HL-60 (cell line): ENCODE data around the gene ANKRD30B.
A peak's percentile ranks its signal among the peaks of the same experiment; 100 is the strongest.
"Not testable (repeated sequence)": the region's sequence is repeated elsewhere in the genome, so short reads cannot be mapped to it uniquely, and the experiment has no call there.

ENCODE experiments used
- DNase-seq, 2 experiments: peaks; one replicate each; pipeline ENCODE4 v3.0.0-alpha.2; 2010 to 2020; ENCODE audit warnings: low read depth in 1 of 2, low spot score in 1 of 2
- H3K27ac ChIP-seq: fragments of 250-450 bp; sonication (Bioruptor Pico); replicated peaks from 2 replicates; pipeline ENCODE4 v1.5.1; 2020; ENCODE audit warnings: mild to moderate bottlenecking, moderate library complexity
- H3K27me3 ChIP-seq: fragments of 250-450 bp; sonication (Bioruptor Pico); 2 replicates; pipeline ENCODE4 v1.5.1; 2021; ENCODE audit warnings: mild to moderate bottlenecking, moderate library complexity; ENCODE audit not compliant: insufficient read depth, poor library complexity, severe bottlenecking
- H3K4me3 ChIP-seq: replicated peaks from 2 replicates; pipeline ENCODE4 v1.5.1; 2011; ENCODE audit warnings: mild to moderate bottlenecking, control low read depth, low read length; ENCODE audit not compliant: insufficient read depth
- GABPA ChIP-seq: IDR thresholded peaks from 2 replicates; pipeline ENCODE4 v1.6.1; 2012; ENCODE audit warnings: low read depth
- POLR2AphosphoS5 ChIP-seq: IDR thresholded peaks from 2 replicates; pipeline ENCODE4 v1.6.1; 2012; ENCODE audit warnings: low read depth
- REST ChIP-seq: IDR thresholded peaks from 2 replicates; pipeline ENCODE4 v1.6.1; 2012; ENCODE audit warnings: low read depth; ENCODE audit not compliant: insufficient replicate concordance
- SPI1 ChIP-seq: IDR thresholded peaks from 2 replicates; pipeline ENCODE4 v1.6.1; 2012; ENCODE audit warnings: low read depth, mild to moderate bottlenecking, borderline replicate concordance
- long read RNA-seq: library from polyadenylated mRNA; unstranded; transcript quantifications from one replicate; pipeline ENCODE4 v2.0.0, GENCODE V29; 2020
- TF ChIP-seq, protein P1 (sequence below): IDR thresholded peaks from one replicate; pipeline ENCODE4 v1.5.1; 2011; ENCODE audit warnings: low read length, control low read depth, inconsistent platforms; ENCODE audit not compliant: insufficient read depth

Gene ANKRD30B
- long read RNA-seq, result 0 reads

DNA sequence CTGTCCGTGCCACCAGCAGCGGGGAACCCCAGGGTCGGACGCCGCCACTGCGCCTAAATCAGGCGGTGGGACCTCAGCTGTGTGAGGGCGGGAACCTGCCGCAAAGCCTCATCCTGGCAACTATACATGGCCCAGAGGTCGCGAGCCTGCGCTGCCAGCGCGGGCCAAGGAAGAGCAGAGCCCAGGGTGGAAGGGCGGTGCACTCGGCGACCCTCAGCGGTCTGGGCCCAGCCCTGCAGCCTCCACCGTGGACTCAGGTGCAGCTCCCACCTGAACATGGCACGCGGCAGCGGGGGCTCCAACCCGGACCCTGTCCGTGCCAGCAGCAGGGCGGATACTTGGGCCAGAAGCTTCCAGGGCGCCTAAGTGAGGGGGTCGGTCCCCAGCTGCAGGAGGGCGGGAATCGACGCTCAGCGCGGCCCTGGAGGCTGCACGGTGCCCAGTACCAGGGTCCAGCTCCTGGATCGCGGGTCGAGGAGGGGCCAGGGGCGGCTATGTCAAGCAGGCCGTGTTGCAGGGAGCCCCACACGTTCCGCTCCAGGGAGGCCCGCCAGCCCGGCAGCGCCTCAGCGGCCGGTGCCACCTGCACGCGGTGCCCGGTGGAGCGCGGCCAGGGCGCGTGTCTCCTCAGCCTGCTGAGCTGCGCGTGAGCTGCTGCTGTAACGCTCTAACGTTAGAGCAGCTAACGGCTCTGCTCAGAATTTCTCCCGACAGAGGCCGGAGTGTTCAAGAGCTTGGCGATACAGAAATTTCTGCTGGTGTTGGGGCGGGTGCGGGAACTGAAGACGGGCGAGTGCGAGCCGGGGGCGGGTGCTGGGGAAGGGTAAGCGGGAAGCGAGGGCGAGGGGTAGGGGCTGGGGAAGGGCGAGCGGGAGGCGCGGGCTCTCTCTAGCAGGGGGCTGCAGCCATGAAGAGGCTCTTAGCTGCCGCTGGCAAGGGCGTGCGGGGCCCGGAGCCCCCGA, at the start of gene ANKRD30B:
Gene ANKRD30B (plus strand): TSS at position 660 of the 962 bp plus-strand sequence. CDS start 248 bp downstream, at position 908.
- TF ChIP-seq POLR2AphosphoS5, result no peak
- no peak for TF ChIP-seq SPI1
- TF ChIP-seq GABPA, result no peak
- no peak for DNase-seq
- Histone ChIP-seq H3K27ac (no peak within 1 kb of the TSS), H3K4me3 (no peak within 1 kb of the TSS), H3K27me3 (no peaks in the 10 kb centered on the region)

GRCh38 chr18:14701286-14702040, 46.5 kb upstream of the ANKRD30B start:
- not testable (repeated sequence) for H3K27ac ChIP-seq, H3K27me3 ChIP-seq, DNase-seq, H3K4me3 ChIP-seq

DNA sequence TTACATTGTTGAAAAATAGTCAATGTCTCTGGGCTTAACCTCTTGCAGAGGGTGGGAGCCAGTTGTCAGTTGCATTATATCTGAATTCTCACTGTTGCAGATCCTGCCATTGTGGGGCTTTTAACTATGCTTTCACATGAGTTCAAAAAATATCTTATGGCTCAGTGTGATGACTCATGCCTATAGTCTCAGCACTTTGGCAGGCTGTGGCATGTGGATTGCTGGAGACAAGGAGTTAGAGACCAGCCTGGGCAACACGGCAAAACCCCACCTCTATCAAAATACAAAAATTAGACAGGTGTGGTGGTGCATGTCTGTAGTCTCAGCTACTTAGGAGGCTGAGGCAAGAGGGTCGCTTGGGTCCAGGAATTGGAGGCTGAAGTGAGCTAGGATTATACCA, 38.2 kb upstream of the ANKRD30B start:
- H3K4me3 ChIP-seq, H3K27me3 ChIP-seq, H3K27ac ChIP-seq, DNase-seq: not testable (repeated sequence)

DNA sequence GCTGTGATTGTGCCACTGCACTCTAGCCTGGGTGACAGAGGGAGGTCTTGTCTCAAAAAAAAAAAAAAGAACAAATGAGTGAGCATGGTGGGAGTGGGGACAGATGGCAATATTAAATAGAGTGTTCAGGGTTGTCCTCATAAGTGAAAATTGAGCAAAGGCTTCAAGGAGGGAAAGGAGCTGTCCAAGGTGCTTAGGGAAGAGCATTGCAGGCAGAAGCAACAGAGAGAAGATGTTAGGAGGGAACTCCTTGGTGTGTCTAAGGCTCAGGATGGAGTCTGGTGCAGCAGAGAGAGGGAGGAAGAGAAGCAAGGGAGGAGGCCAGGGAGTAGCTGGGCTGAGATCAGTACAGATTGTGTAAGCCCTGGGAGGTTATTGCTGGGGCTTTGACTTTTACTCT, 26.4 kb upstream of the ANKRD30B start:
- peak; percentile 59 for TF ChIP-seq REST
- H3K4me3 ChIP-seq, H3K27me3 ChIP-seq, H3K27ac ChIP-seq, DNase-seq: not testable (repeated sequence)

GRCh38 chr18:14739056-14739455, 8.9 kb upstream of the ANKRD30B start:
- not testable (repeated sequence) for H3K27me3 ChIP-seq, DNase-seq, H3K4me3 ChIP-seq, H3K27ac ChIP-seq

DNA sequence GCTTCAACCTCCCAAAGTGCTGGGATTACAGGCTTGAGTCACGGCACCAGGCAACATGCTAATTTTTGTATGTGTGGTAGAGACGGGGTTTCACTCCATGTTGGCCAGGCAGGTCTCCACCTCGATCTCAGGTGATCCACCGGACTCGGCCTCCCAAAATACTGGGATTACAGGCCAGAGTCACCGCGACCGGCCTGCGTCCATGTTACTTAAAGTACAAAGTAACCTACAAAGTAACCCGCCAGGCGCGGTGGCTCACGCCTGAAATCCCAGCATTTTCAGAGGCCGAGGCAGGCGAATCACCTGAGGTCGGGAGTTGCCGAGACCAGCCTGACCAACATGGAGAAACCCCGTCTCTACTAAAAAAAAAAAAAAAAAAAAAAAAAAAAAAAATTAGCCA, 1.1 kb upstream of the ANKRD30B start:
- H3K27ac ChIP-seq, result no peak overlapping the region
- H3K4me3 ChIP-seq, result no peak overlapping the region
- TF ChIP-seq POLR2AphosphoS5, result no peak
- TF ChIP-seq REST, result no peak
- TF ChIP-seq SPI1, result no peak
- TF ChIP-seq, protein P1, sequence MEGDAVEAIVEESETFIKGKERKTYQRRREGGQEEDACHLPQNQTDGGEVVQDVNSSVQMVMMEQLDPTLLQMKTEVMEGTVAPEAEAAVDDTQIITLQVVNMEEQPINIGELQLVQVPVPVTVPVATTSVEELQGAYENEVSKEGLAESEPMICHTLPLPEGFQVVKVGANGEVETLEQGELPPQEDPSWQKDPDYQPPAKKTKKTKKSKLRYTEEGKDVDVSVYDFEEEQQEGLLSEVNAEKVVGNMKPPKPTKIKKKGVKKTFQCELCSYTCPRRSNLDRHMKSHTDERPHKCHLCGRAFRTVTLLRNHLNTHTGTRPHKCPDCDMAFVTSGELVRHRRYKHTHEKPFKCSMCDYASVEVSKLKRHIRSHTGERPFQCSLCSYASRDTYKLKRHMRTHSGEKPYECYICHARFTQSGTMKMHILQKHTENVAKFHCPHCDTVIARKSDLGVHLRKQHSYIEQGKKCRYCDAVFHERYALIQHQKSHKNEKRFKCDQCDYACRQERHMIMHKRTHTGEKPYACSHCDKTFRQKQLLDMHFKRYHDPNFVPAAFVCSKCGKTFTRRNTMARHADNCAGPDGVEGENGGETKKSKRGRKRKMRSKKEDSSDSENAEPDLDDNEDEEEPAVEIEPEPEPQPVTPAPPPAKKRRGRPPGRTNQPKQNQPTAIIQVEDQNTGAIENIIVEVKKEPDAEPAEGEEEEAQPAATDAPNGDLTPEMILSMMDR, result no peak
- DNase-seq, result no peak
- no peaks in the 10 kb centered on the region for H3K27me3 ChIP-seq
